BLaER1 (cell line): Measurements from ENCODE around the gene DHPS.
A peak's percentile ranks its signal among the peaks of the same experiment; 100 is the strongest.

Source experiments
- H3K27ac ChIP-seq: shearing (Covaris generic); formaldehyde crosslinking; 2 replicates; pipeline ENCODE4 v1.8.1; 2022
- H3K27me3 ChIP-seq: shearing (Covaris generic); formaldehyde crosslinking; 2 replicates; pipeline ENCODE4 v1.8.1; 2022
- H3K36me3 ChIP-seq: shearing (Covaris generic); formaldehyde crosslinking; 2 replicates; pipeline ENCODE4 v1.8.1; 2022
- H3K4me1 ChIP-seq: shearing (Covaris generic); formaldehyde crosslinking; 2 replicates; pipeline ENCODE4 v1.8.1; 2022
- H3K4me2 ChIP-seq: shearing (Covaris generic); formaldehyde crosslinking; 2 replicates; pipeline ENCODE4 v1.8.1; 2022
- H3K4me3 ChIP-seq: shearing (Covaris generic); formaldehyde crosslinking; 2 replicates; pipeline ENCODE4 v1.8.1; 2022
- H3K9ac ChIP-seq: shearing (Covaris generic); formaldehyde crosslinking; 2 replicates; pipeline ENCODE4 v1.8.1; 2022
- H3K9me3 ChIP-seq: shearing (Covaris generic); formaldehyde crosslinking; 2 replicates; pipeline ENCODE4 v1.8.1; 2022
- H4K20me1 ChIP-seq: shearing (Covaris generic); formaldehyde crosslinking; 2 replicates; pipeline ENCODE4 v1.8.1; 2022
- Cebpa-rat ChIP-seq: shearing (Covaris generic); IDR thresholded peaks from 2 replicates; pipeline ENCODE4 v1.8.1; 2022

Gene DHPS

DNA sequence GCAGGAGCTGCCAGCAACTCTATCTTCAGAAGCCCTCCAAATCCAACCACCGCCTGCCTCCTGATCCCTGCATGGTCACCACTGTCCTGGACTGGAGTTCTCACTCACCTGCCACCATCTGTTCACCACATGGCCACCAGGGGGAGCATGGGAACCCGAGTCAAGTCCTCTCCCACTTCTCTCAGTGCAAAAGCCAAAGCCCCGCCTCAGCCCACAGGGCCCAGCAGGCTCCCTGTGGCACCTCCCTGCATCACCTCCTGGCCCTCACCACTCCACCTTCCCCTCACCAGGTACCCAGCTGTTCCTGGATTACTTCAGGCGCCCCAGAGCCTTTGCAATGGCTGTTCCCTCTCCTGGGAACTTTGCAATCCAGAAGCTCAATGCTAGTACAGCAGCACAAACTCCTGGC lies 5.3 kb downstream of the DHPS start:
- H3K4me3 ChIP-seq = no peak overlapping the region
- no peak overlapping the region for H3K27ac ChIP-seq
- 0 out of 2 replicates have a peak overlapping the region, but pooled peaks have one; percentile 24 for H3K9ac ChIP-seq
- H3K4me2 ChIP-seq = no peak overlapping the region
- no peak for TF ChIP-seq Cebpa-rat
- H3K27me3 ChIP-seq = no peaks in the 10 kb centered on the region
- H3K36me3 ChIP-seq = peaks cover 85% of the 10 kb centered on the region
- no peaks in the 10 kb centered on the region for H3K9me3 ChIP-seq
- peaks cover 20% of the 10 kb centered on the region for H3K4me1 ChIP-seq
- peaks cover 74% of the 10 kb centered on the region for H4K20me1 ChIP-seq

DNA sequence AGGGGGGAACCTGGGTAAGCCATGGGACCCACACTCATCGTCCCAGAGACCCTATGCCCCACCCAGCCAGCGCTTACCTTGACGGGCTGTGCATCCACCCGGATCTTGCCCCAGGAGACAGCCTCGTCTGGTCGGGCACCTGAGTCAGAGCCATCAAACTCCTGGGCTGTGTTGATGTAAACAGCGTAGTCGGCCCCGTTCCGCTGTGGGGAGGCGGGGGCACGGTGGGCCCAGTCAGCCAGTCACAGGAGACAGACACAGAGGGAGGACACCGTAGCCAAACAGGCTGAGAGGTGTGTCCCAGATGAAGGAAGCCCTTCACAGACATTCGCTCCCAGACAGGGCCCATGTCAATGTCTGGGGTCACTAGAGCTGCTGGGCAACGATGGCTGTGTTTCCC lies 5.7 kb downstream of the DHPS start:
- H3K4me1 ChIP-seq = peaks cover 20% of the 10 kb centered on the region
- H3K4me2 ChIP-seq = no peak overlapping the region
- peaks cover 85% of the 10 kb centered on the region for H3K36me3 ChIP-seq
- 0 out of 2 replicates have a peak overlapping the region, but pooled peaks have one; percentile 24 for H3K9ac ChIP-seq
- no peak overlapping the region for H3K27ac ChIP-seq
- H3K4me3 ChIP-seq = no peak overlapping the region
- H4K20me1 ChIP-seq = peaks cover 72% of the 10 kb centered on the region
- TF ChIP-seq Cebpa-rat = no peak
- H3K27me3 ChIP-seq = no peaks in the 10 kb centered on the region
- no peaks in the 10 kb centered on the region for H3K9me3 ChIP-seq

DNA sequence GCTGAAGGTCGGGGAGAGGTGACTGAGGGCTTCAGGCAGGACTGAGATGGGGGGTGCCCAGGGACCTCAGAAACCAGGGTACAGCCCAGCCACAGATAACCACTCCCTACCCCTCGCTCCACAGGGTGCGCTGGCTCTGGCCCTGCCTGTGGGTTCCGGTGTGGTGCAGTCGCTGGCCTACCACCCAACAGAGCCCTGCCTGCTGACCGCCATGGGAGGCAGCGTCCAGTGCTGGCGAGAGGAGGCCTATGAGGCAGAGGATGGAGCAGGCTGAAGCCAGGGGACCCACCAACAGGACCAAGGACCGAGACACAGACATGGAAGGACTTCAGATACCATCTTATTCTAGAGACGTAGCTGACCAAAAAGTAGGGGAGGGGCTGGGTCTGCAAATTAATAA lies 6.3 kb downstream of the DHPS start:
- no peak for TF ChIP-seq Cebpa-rat
- Histone ChIP-seq H3K4me3 (no peak overlapping the region), H3K27ac (no peak overlapping the region), H3K27me3 (no peaks in the 10 kb centered on the region), H3K9me3 (no peaks in the 10 kb centered on the region), H3K4me2 (no peak overlapping the region), H3K4me1 (peaks cover 21% of the 10 kb centered on the region), H4K20me1 (peaks cover 66% of the 10 kb centered on the region), H3K36me3 (peaks cover 85% of the 10 kb centered on the region), H3K9ac (no peak overlapping the region)

DNA sequence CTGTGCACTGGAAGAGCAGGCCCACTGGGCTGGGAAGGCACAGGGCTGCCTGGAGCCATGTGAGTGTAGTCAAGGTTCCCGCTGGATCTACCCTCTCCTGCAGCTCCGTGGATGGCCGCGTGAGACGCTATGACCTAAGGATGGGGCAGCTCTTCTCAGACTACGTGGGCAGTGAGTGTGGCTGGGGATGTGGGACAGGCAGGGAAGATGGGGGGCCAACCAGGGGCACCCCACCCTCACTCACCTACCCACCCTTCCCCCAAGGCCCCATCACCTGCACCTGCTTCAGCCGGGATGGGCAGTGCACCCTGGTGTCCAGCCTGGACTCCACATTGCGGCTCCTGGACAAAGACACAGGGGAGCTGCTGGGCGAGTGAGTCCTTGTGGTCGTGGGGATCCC lies 8.9 kb downstream of the DHPS start:
- Histone ChIP-seq H3K27me3 (no peaks in the 10 kb centered on the region), H3K9me3 (no peaks in the 10 kb centered on the region), H3K36me3 (peaks cover 60% of the 10 kb centered on the region), H3K4me1 (peaks cover 26% of the 10 kb centered on the region), H3K9ac (no peak overlapping the region), H3K4me3 (no peak overlapping the region), H3K27ac (no peak overlapping the region), H3K4me2 (no peak overlapping the region), H4K20me1 (peaks cover 60% of the 10 kb centered on the region)
- no peak for TF ChIP-seq Cebpa-rat

DNA sequence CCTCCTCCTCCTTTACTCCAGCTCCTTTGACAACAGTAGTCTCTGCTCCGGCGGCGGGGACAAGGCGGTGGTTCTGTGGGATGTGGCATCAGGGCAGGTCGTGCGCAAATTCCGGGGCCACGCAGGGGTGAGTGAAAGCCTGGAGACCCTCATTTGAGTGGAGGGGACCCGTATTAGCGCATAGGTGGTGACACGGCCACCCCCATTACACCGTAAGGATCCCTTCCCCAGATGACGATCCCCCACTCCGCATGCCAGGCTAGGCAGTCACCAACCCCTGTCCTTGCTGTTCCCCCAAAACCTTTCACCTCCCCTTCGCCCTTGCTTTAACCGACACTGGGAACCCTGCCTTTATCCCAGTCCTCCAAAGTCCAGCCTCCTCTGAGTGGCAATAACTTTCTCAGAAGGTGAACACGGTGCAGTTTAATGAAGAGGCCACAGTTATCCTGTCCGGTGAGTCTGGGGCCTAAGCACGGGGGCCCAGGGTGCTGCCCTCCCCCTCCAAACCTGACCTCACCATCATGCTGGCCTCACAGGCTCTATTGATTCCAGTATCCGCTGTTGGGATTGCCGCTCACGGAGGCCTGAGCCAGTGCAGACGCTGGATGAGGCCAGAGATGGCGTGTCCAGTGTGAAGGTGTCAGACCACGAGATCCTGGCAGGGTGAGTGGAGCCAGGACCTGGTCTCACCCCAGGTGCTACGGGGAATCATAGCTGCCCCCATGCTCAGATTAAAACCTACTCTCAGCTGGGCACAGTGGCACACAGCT lies 11.3 kb downstream of the DHPS start:
- H4K20me1 ChIP-seq = peaks cover 36% of the 10 kb centered on the region
- H3K4me2 ChIP-seq = peak overlapping the region; percentile 88
- H3K4me3 ChIP-seq = peak overlapping the region; percentile 90
- peak overlapping the region; percentile 96 for H3K27ac ChIP-seq
- H3K9me3 ChIP-seq = no peaks in the 10 kb centered on the region
- no peaks in the 10 kb centered on the region for H3K27me3 ChIP-seq
- TF ChIP-seq Cebpa-rat = no peak
- H3K36me3 ChIP-seq = peaks cover 36% of the 10 kb centered on the region
- peaks cover 38% of the 10 kb centered on the region for H3K4me1 ChIP-seq
- peak overlapping the region; percentile 94 for H3K9ac ChIP-seq

DNA sequence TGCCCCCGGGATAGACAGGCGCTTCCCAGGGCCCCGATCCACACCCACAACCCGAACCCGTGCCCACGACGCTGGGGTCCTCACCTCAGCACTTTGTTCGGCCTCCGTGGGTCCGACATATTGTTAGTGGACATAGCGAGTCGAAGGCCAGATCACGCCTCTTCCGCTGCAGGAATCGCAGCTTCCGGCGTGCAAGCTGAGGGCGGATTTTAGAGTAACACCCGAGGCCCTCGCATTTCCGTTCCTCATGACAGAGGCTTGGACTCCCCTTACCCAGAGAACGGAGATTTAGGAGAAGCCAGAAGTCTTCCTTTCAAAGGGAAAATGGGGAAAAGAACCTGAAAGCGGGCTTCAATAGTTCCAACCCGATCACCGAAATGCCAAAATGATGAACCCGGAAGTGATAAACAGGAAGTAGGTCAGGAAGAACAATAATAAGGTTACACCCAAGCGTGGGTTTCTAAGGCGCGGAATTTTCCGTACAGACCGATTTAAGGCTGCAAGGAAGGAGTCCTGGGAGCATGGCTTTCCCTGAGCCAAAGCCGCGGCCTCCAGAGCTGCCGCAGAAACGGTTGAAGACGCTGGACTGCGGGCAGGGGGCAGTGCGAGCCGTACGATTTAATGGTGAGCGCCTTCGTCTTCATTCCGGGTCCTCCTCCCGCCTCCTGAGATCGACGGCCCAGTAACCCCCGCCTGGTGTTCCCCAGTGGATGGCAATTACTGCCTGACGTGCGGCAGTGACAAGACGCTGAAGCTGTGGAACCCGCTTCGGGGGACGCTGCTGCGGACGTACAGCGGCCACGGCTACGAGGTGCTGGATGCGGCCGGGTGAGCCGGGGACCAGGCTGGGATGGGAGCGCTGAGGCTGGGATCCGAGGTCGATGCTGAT lies 12.2 kb downstream of the DHPS start:
- peaks cover 28% of the 10 kb centered on the region for H4K20me1 ChIP-seq
- peaks cover 34% of the 10 kb centered on the region for H3K36me3 ChIP-seq
- H3K4me2 ChIP-seq = peak overlapping the region; percentile 88
- H3K4me3 ChIP-seq = peak overlapping the region; percentile 90
- H3K9me3 ChIP-seq = no peaks in the 10 kb centered on the region
- TF ChIP-seq Cebpa-rat = no peak
- peak overlapping the region; percentile 96 for H3K27ac ChIP-seq
- peak overlapping the region; percentile 94 for H3K9ac ChIP-seq
- peaks cover 47% of the 10 kb centered on the region for H3K4me1 ChIP-seq
- no peaks in the 10 kb centered on the region for H3K27me3 ChIP-seq

DNA sequence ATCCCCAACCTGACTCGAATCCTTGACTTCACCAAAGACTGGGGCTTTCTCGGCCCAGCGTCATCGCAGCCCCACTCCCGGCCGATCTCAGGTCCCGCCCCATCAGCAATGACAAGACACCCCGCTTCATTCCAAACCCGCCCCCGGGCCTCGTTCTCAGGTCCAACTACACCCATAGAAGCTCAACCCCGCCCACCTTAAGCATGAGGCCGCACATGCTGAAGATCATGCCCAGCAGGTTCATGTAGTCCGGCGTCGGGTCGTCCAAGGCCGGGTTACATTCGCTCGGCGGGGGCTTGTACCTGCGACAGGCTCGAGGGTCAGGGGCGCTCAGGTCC lies 12.8 kb downstream of the DHPS start:
- no peaks in the 10 kb centered on the region for H3K9me3 ChIP-seq
- no peak for TF ChIP-seq Cebpa-rat
- peak overlapping the region; percentile 90 for H3K4me3 ChIP-seq
- H3K9ac ChIP-seq = peak overlapping the region; percentile 94
- peaks cover 21% of the 10 kb centered on the region for H4K20me1 ChIP-seq
- H3K4me1 ChIP-seq = peaks cover 52% of the 10 kb centered on the region
- peaks cover 34% of the 10 kb centered on the region for H3K36me3 ChIP-seq
- peak overlapping the region; percentile 88 for H3K4me2 ChIP-seq
- no peaks in the 10 kb centered on the region for H3K27me3 ChIP-seq
- peak overlapping the region; percentile 96 for H3K27ac ChIP-seq

DNA sequence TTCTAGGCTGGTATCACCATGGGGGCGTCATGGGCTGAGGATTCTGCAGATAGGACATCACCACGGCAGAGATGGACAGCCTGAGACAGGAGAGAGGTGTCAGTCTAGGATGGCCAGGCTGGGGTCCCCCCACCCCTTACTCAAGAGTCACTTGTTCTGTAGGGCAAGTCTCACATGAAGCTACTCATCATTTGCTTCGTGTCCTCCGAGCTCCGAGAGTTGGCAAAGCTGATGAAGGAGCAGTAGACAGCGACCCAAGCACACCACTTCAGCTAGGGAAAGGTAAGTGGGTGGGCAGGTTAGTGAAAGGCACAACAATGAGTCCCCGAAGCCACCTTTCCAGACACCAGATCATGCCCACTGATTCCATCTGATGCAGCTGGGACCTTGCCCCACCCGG lies 13.3 kb downstream of the DHPS start:
- no peak overlapping the region for H3K27ac ChIP-seq
- peaks cover 52% of the 10 kb centered on the region for H3K4me1 ChIP-seq
- peak overlapping the region; percentile 94 for H3K9ac ChIP-seq
- H3K4me2 ChIP-seq = peak overlapping the region; percentile 88
- H3K36me3 ChIP-seq = peaks cover 34% of the 10 kb centered on the region
- peak overlapping the region; percentile 90 for H3K4me3 ChIP-seq
- no peak for TF ChIP-seq Cebpa-rat
- H3K27me3 ChIP-seq = no peaks in the 10 kb centered on the region
- H3K9me3 ChIP-seq = no peaks in the 10 kb centered on the region
- H4K20me1 ChIP-seq = peaks cover 17% of the 10 kb centered on the region

DNA sequence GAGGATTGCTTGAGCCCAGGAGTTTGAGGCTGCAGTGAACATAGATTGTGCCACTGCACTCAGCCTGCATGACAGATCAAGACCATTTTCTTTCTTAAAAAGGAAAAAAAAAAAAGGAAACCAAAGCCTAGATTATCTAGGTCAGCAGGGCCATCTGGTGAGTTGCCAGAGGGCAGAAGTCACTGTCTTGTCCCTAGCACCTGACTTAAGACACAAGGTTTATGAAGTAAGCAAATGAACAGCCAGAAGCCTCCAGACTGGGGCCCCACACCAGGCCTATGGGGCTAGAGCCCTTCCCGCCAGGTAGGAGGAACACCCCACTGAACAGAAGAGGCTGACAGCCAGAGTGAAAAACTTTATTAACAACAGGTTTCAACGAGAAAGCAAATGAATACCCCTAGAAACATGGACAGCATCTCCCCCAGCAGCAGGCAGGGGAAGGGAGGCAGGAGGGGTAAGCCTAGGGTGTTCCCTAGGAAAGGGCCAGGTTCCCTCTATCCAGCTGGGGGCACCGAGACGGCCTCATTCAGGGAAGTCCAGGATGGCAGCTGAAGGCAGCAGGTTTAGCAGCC lies 13.9 kb downstream of the DHPS start:
- H3K27me3 ChIP-seq = no peaks in the 10 kb centered on the region
- no peaks in the 10 kb centered on the region for H3K9me3 ChIP-seq
- no peak overlapping the region for H3K27ac ChIP-seq
- peaks cover 52% of the 10 kb centered on the region for H3K4me1 ChIP-seq
- H3K9ac ChIP-seq = peak overlapping the region; percentile 94; the same call in 1 of the 2 replicates
- H3K4me3 ChIP-seq = peak overlapping the region; percentile 90
- H3K4me2 ChIP-seq = peak overlapping the region; percentile 88
- H4K20me1 ChIP-seq = peaks cover 14% of the 10 kb centered on the region
- peaks cover 34% of the 10 kb centered on the region for H3K36me3 ChIP-seq
- TF ChIP-seq Cebpa-rat = no peak
